ENCODE data around the gene NUMBL. TPM values are rescaled to one million over a fixed set of nuclear protein-coding genes. Genes with fewer than 3 reads are reported as not detected.

Gene NUMBL
- 0.48 and 2.6 TPM in 2 replicates for polyA plus RNA-seq

GRCh38 chr19:40690050-40690692 lies at the start of gene NUMBL:
TSS of gene NUMBL (minus strand) at chr19:40690651. CDS start at chr19:40690483, 168 bp downstream.

GRCh38 chr19:40716482-40717324 lies 26.3 kb upstream of the NUMBL start, which contains the start of the genes COQ8B and ITPKC:
TSS of gene COQ8B (minus strand) at chr19:40716886. CDS start at chr19:40714632, 2,254 bp downstream.
TSS of gene ITPKC (plus strand) at chr19:40717112. CDS start at chr19:40717136, 24 bp downstream.

Other genes with a start within 250 kb of the NUMBL start
- 0.43 and 2.0 TPM in 2 replicates for gene SERTAD3, start 246.3 kb downstream of the NUMBL start, polyA plus RNA-seq
- 39.0 and 55.0 TPM in 2 replicates for gene BLVRB, start 224.9 kb downstream of the NUMBL start, polyA plus RNA-seq
- 3.2 and 3.4 TPM in 2 replicates for gene SPTBN4, start 223.7 kb downstream of the NUMBL start, polyA plus RNA-seq
- gene SHKBP1, start 113.8 kb downstream of the NUMBL start, polyA plus RNA-seq, result 3.2 and 11.4 TPM in 2 replicates
- gene LTBP4, start 89.3 kb downstream of the NUMBL start, polyA plus RNA-seq, result 1.8 and 2.0 TPM in 2 replicates
- not detected in 2 replicates for gene COQ8B, start 26.2 kb upstream of the NUMBL start, polyA plus RNA-seq
- 0.07 and 0.78 TPM in 2 replicates for gene ITPKC, start 26.5 kb upstream of the NUMBL start, polyA plus RNA-seq
- 1.5 and 1.9 TPM in 2 replicates for gene ACTMAP, start 59.8 kb upstream of the NUMBL start, polyA plus RNA-seq
- 14.8 and 28.0 TPM in 2 replicates for gene SNRPA, start 60.6 kb upstream of the NUMBL start, polyA plus RNA-seq
- not detected in 2 replicates for gene MIA, start 84.9 kb upstream of the NUMBL start, polyA plus RNA-seq
- gene RAB4B, start 87.6 kb upstream of the NUMBL start, polyA plus RNA-seq, result 9.9 and 10.0 TPM in 2 replicates
- gene EGLN2, start 108.5 kb upstream of the NUMBL start, polyA plus RNA-seq, result 24.5 and 34.4 TPM in 2 replicates
- gene CYP2A6, start 159.8 kb upstream of the NUMBL start, polyA plus RNA-seq, result not detected in 2 replicates
- not detected in 2 replicates for gene CYP2A7, start 191.6 kb upstream of the NUMBL start, polyA plus RNA-seq

Data from Purkinje cell (primary cell).